Measurements from ENCODE around the gene LAMC1.

Gene LAMC1

DNA sequence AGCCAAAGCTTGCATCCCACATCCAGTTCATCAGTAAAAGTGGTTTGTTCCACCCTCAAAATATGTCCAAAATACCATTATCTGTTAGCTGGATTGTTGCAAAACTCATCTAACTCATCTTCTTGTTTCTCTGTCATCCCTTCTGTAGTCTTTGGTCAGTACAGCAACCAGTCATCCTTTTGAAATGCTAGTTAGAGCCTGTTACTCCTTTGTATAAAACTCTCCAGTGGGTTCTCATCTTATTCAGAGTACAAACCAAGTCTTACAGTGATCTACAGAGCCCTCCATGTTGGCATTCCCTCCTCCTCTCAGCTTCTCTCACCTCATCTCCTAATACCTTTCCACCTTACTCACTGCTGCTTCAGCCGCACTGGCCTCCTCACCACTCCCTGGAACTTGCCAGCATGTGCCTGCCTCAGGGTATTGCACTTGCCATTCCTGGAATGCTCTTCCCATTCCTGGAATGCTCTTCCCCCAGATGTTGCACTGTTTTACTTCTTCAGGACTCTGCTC lies 70.6 kb downstream of the LAMC1 start:
- peak; percentile 63 for DNase-seq (ENCODE audit: low read depth, low spot score)
- POLR2A ChIA-PET: interaction anchor here (1.3 kb wide), 1 partner anchor 23 kb away, joined by 4 read pairs; no protein-coding TSS in a partner anchor
- TF ChIP-seq CTCF (IDR thresholded peaks at IDR 0.05; ENCODE audit: insufficient read depth, low read length, missing control alignments): no peak
- CTCF ChIA-PET: interaction anchor here (1.5 kb wide), 1 partner anchor 133 kb away, joined by 4 read pairs; no protein-coding TSS in a partner anchor
- H3K4me3 ChIP-seq (ENCODE audit: low read depth, low read length): no peak overlapping the region

DNA sequence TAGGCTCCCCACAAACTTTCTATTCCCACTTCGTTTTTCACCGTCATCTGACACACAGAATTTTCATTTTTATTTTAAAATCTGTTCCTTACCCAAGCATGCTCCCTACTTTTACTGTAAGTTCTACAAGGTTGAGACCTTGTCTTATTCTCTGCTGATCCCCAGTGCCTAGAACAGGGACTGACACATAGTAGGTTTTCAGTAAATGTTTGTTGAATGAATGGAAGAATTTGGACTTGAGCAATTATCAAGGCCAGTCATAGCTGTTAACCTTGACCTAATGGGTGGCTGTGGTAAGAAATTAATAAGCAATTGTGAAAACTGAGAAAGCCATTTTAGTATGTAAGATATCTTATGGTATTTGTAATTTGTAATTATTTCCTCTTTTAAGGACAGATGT lies 71.1 kb downstream of the LAMC1 start:
- no peak for DNase-seq (ENCODE audit: low read depth, low spot score)
- CTCF ChIA-PET: interaction anchor here (1.1 to 1.5 kb wide), 2 partner anchors 133 to 134 kb away, joined by 4 read pairs; no protein-coding TSS in a partner anchor
- no peak for TF ChIP-seq CTCF (IDR thresholded peaks at IDR 0.05; ENCODE audit: insufficient read depth, low read length, missing control alignments)
- POLR2A ChIA-PET: no interaction called here
- no peak overlapping the region for H3K4me3 ChIP-seq (ENCODE audit: low read depth, low read length)

GRCh38 chr1:183096351-183096750 lies 73.1 kb downstream of the LAMC1 start:
- no peak for DNase-seq (ENCODE audit: low read depth, low spot score)
- POLR2A ChIA-PET: no interaction called here
- no peak for TF ChIP-seq CTCF (IDR thresholded peaks at IDR 0.05; ENCODE audit: insufficient read depth, low read length, missing control alignments)
- CTCF ChIA-PET: interaction anchor here (1.2 kb wide), 2 partner anchors 10 to 131 kb away, joined by 3 read pairs; no protein-coding TSS in a partner anchor
- no peak overlapping the region for H3K4me3 ChIP-seq (ENCODE audit: low read depth, low read length)

DNA sequence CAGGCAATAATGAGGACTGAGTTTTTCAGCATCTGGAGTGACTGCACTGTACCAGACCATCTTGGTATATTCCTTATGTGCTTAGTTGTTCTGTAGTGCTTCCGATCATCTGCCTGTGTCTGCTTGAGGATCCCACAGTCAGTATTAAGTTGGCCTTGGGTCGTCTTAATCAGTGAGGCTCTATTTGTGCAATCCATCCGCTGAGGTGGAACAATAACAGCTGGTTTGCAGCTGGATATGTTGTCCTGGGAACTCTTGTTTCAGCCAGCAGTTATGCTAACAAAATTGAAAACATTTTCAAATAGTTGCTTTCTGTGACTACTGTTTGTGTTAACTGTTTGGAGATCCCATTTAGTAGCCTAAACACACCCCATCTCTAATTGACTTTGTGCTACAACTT lies 73.7 kb downstream of the LAMC1 start:
- no peak for DNase-seq (ENCODE audit: low read depth, low spot score)
- no peak for TF ChIP-seq CTCF (IDR thresholded peaks at IDR 0.05; ENCODE audit: insufficient read depth, low read length, missing control alignments)
- ChIA-PET POLR2A (no interaction called here), CTCF (interaction anchor here (0.9 kb wide), 1 partner anchor 12 kb away, joined by 4 read pairs; no protein-coding TSS in a partner anchor)
- no peak overlapping the region for H3K4me3 ChIP-seq (ENCODE audit: low read depth, low read length)

GRCh38 chr1:183097438-183098051 lies 74.3 kb downstream of the LAMC1 start:
- CTCF ChIA-PET: interaction anchor here (0.9 to 1.6 kb wide), 2 partner anchors 12 to 135 kb away, joined by 4 to 9 read pairs; no protein-coding TSS in a partner anchor
- TF ChIP-seq CTCF (IDR thresholded peaks at IDR 0.05; ENCODE audit: insufficient read depth, low read length, missing control alignments): no peak
- peak; percentile 70 for DNase-seq (ENCODE audit: low read depth, low spot score)
- no peak overlapping the region for H3K4me3 ChIP-seq (ENCODE audit: low read depth, low read length)
- POLR2A ChIA-PET: interaction anchor here (0.6 kb wide), 2 partner anchors 144 to 243 kb away, joined by 3 read pairs; no protein-coding TSS in a partner anchor

- no peak for DNase-seq (ENCODE audit: low read depth, low spot score)
- no peak for TF ChIP-seq CTCF (IDR thresholded peaks at IDR 0.05; ENCODE audit: insufficient read depth, low read length, missing control alignments)
- H3K4me3 ChIP-seq (ENCODE audit: low read depth, low read length): no peak overlapping the region
- CTCF ChIA-PET: interaction anchor here (1.6 kb wide), 1 partner anchor 136 kb away, joined by 9 read pairs; no protein-coding TSS in a partner anchor
- POLR2A ChIA-PET: interaction anchor here (0.6 kb wide), 2 partner anchors 144 to 242 kb away, joined by 3 read pairs; no protein-coding TSS in a partner anchor
Observed at GRCh38 chr1:183098317-183098716, 75.1 kb downstream of the LAMC1 start.
